Rectal smooth muscle tissue (tissue), 1 donor: ENCODE data around the gene ALDH3B1.

Experiments used
- H3K27ac ChIP-seq: one replicate; pipeline ENCODE4 v1.7.0; 2013; ENCODE audit warnings: low read depth, low read length, inconsistent platforms
- H3K27me3 ChIP-seq: one replicate; pipeline ENCODE4 v1.7.0; 2013; ENCODE audit warnings: low read length; ENCODE audit not compliant: control insufficient read depth, insufficient read depth
- H3K36me3 ChIP-seq: one replicate; pipeline ENCODE4 v1.7.0; 2013; ENCODE audit warnings: low read length; ENCODE audit not compliant: control insufficient read depth, insufficient read depth
- H3K4me1 ChIP-seq: one replicate; pipeline ENCODE4 v1.7.0; 2013; ENCODE audit warnings: low read length; ENCODE audit not compliant: control insufficient read depth, insufficient read depth
- H3K4me3 ChIP-seq: one replicate; pipeline ENCODE4 v1.7.0; 2013; ENCODE audit warnings: low read length
- H3K9ac ChIP-seq: one replicate; pipeline ENCODE4 v1.7.0; 2013; ENCODE audit warnings: low read length

Gene ALDH3B1

DNA sequence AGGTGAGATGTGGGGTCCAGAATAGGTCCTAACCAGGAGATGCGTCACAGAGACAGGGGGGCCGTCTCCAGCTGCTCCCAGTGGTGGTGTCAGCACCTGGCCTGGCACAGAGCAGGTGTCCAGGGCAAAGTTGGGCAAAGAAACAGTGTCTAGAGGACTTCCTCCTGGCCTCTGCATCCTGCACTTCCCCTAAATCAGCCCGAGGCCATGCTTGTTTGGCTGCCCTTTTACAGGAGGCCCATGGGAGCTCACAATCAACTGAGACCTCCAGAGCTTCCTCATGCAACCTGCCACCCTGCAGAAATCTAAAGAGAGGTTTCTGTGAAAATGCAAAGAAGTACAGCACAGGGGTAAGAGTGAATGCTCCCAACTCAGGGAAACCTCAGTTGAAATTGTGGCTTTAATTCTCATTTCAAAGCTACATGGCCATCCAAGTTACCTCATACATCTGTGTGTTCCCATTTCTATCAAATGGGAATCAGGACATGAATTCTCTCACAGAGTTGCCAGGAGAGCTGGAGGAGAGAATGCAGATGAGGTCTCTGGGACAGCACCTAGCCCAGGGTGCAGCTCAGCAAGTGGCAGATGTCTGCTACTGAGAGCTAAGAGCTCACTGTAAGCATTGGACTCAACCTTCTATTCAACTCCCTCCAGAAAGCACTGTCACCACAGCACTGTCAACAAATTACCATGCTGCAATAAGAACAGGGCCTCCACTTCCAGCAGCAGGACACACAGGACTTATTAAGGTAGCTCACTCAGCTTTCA lies 61.3 kb downstream of the ALDH3B1 start:
- Histone ChIP-seq H3K27me3 (no peaks in the 10 kb centered on the region), H3K4me3 (no peak overlapping the region), H3K36me3 (peaks cover 17% of the 10 kb centered on the region), H3K27ac (no peak overlapping the region), H3K9ac (no peak overlapping the region), H3K4me1 (no peaks in the 10 kb centered on the region)

DNA sequence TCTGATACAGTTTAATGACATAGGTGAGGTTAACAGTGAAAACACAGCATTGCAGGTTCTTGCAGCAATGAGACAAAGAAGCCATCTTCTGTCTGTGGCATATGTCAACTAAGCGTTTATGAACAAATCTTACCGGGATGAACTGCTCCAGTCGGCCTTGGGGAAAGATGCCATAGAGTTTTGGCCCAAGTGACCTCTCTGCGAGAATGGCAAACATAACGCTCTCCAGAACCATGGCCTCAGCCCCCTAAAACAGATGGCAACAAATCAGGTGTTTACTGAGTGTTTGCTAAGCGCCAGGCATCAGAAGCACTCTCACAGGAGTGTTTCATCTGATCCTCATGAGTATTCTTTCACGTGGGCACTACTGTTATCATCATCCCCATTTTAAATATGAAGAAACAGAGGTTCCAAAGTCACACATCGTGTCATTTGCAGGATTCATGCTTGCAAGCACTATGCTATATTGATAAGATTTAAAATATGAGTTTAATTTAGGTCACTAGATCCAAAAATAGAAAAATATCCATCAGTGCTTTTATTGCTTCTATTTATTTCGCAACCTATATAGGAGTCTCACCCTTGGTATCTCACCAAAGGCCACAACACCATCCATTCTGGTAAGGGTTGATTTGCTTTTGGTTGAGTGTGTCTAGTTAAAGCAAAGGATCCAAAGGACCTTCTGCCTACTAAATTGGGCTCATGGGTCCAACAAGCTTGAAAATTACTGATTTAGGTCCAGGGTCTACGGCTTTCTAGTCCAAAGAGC lies 64.6 kb downstream of the ALDH3B1 start:
- H3K27ac ChIP-seq, result no peak overlapping the region
- H3K4me1 ChIP-seq, result no peaks in the 10 kb centered on the region
- H3K9ac ChIP-seq, result no peak overlapping the region
- H3K4me3 ChIP-seq, result no peak overlapping the region
- H3K36me3 ChIP-seq, result peaks cover 8% of the 10 kb centered on the region
- no peaks in the 10 kb centered on the region for H3K27me3 ChIP-seq

DNA sequence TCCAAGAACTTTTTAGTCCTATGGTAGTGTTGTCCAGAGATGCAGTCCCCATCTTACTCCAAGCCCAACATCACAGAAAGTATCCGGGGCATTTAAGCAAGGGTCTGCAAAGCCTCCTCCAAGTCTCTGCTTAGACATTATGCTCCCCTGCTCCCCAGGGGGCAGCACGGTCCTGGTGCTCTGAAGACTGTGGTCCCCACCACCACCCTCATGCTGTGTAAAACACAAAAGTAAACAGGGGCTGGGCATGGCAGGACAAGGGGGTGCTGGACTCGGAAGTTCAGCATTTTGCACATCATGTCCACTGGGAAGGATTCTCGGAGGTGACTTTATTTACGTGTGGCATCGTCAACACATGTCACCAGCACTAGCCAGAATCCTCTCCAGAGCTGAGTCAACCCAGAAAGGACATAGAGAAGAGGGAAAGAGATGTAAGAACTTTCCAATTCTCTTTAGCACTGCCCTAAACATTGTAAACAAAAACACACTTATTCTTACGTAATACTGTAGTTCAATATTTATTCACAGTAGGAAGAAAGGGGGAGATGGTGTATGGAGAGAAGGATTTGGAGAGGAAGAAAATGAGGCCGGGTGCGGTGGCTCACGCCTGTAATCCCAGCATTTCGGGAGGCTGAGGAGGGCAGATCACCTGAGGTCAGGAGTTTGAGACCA lies 66.4 kb downstream of the ALDH3B1 start:
- H3K4me1 ChIP-seq, result no peaks in the 10 kb centered on the region
- no peaks in the 10 kb centered on the region for H3K27me3 ChIP-seq
- H3K4me3 ChIP-seq, result no peak overlapping the region
- no peak overlapping the region for H3K9ac ChIP-seq
- H3K27ac ChIP-seq, result no peak overlapping the region
- peaks cover 5% of the 10 kb centered on the region for H3K36me3 ChIP-seq

DNA sequence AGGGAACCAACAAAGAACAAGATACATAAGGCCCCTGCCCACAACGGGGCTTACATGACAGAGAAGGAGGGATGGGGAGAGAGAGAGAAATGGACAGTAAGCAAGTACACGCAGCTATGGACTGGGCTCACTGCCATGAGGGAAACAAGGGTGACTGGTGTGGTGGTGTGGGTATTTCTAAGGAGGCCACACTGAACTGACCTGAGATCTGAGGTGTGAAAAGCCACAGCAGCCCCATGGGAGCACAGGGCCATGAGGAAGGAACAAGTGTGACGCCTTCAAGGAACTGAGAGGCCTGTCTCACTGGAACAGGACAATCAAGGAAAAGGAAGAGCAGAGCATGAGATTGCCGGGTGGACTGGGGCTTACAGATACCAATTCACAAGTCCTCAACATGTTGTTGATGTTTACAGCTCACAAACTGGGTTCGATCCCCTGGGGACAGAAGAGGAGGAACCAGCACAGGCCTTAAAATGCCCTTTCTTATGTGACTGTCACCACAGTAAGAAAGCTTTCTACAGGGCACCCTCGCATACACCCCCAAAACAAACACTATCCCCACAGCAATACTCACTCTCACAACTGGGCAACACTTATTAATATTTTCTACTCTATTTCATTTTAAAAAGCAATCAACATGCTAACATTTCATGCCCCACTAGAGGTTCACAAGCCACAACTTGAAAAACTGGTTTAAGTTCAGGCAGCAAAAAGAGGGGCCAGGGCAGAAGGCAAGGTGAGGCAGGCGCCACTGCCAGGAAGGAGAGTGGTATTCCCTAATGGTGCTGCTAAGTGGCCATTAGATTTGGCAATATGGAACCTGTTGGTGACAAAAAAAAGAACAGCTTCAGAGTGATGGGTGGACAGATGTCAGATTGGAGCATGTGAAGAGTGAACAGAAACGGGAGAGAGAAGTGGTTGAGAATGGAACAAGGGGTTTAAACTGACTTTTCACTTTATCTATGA lies 67.8 kb downstream of the ALDH3B1 start:
- Histone ChIP-seq H3K27ac (no peak overlapping the region), H3K9ac (no peak overlapping the region), H3K27me3 (no peaks in the 10 kb centered on the region), H3K36me3 (peaks cover 5% of the 10 kb centered on the region), H3K4me1 (no peaks in the 10 kb centered on the region), H3K4me3 (no peak overlapping the region)
